ENCODE data around the gene SCAF11.

Gene SCAF11

DNA sequence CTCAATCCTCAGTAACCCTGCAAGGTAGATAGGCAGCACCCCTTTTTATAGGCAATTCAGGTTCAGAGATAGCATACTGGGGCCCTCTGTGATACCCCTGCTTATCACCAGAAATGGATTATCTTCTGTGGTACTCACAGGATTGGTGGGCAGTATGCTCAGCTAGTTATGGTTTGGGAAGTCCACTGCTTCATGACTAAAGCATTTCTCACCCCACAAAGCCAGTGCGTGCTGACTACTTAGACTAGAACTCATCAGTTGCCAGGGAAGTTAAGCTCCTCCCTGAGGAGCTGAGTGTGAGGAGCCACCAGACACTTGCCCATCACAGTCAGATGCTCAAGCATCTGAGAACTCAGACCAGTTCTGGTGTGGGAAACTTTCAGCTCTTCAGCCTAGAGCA lies 76.3 kb downstream of the SCAF11 start:
- DNase-seq, result no peak

DNA sequence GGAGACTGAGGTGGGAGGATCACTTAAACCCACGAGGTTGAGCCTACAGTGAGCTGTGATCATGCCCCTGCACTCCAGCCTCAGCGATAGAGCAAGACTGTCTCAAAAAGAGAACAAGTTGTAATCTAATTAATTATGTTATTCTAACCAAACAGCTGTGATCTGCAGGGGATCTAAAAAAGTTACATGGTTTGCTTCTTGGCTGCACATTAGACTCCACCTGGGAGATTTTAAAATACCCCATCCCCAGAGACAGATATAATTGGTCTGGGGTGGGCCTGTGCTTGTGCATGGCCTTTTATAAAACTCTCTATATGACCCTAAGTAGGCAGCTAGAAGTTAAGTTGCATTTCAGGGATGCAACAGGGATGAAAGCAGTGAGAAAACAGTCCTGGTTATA lies 76.7 kb downstream of the SCAF11 start:
- no peak for DNase-seq

DNA sequence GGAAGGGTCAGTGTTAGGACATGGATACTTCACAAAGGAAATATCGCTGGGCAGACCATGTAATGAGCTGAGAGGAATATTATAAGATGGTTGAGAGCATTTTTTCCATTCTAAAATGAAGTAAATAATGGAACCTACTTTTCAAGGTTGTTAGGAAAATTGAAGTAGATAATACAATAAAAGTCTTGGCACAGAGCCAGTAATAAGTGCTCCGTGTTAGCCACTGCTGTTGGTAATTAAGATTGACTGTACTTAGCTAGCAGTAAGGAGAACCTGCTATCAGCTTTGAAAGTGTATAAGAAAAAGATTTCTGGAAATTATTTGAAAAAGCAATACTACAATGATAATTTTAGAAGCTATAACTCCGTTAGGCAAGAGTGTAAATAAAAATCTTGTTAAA lies 77.6 kb downstream of the SCAF11 start:
- DNase-seq, result no peak

DNA sequence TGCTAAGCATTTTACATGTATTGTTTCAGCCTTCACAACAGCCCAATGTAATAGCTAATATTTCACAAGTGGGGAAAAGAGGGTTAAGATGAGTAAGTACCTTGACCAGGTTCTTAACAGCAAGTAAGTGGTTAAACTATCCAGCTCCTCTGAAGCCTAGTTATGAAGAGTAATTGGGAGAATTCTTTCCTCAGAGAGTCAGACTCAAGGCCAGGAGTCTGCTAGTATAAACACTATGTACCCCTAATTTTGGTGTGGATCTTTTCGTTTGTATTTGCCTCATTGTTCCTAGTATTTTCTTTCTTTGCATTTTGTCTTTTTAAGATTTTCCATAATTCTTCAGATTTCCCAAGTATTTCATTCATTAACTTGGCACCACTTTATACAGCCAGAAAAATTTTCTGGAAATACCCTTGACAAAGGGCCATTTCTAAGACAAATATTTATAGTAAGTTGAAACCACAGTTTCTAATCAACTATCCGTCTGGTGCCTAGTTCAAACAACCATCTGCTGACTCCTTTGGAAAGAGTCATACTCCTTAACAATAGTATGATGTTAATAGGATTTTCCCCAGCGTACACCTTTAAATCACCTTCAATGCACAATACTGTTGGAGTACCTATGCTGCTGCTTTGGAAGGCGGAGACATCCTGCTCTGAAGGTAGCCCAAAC lies 81.2 kb downstream of the SCAF11 start:
- DNase-seq, result no peak

DNA sequence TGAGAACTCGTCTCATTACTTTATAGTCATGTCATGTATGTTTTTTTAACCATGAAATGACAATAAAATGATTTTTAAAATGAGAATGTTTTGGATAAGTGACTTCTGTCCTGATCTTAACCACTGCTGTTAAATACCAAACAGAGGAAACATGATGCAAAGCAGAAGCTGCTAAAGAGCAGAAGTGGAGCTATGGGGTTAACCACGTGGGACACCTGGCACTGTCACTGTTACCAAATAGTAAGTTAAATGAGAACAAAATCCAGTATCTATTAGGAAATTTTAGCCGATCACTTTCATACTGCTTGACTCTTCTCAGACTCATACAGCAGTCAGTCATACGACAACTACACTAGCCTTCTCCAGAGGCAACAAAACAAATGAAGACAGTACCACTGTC lies 82.4 kb downstream of the SCAF11 start:
- DNase-seq, result no peak

DNA sequence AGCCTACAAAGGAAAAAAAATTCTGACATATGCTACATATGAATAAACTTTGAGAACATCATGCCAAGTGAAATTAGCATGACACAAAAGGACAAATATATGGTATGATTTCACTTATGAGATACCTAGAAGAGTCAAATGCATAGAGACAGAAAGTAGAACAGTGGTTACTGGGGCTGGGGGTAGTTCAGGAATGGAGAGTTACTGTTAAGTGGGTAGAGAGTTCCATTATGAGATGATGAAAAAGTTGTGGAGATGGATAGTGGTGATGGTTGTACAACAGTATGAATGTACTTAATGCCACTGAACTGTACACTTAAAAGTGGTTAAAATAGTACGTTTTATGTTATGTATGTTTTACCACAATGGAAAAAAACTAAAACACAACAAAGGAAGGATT lies 92.3 kb downstream of the SCAF11 start:
- DNase-seq, result no peak

DNA sequence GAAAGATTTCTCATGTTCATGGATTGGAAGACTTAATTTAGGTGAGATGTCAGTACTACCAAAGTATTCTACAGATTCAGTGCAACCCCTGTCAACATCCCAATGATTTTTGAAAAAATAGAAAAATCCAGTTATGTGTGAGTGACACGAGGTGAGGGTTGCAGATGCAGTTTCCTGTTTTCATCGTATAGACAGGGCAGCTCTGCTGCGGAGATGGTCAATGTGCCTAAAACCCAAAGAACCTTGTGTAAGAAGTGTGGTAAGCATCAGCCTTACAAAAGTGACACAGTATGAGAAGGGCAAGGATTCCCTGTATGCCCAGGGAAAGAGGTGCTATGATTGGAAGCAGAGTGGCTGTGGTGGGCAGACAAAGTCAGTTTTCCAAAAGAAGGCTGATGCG lies 94.4 kb downstream of the SCAF11 start:
- no peak for DNase-seq

DNA sequence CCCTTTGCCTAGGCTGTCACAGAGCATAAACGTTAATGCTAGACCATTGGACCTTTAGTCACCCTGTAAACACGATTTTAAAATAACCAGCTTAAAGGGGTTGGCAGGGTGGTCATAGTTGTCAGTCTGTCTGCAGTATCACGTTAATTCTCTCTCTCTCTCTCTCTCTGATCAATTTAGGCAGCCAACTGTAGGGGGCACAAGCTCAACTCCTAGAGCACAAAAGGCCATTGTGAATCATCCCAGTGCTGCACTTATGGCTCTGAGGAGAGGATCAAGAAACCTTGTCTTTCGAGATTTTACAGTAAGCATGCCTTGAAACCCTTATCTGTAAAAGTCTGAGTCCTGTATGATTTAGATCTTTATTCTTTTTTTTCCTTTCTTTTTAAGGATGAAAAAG lies 97.1 kb downstream of the SCAF11 start:
- peak in 12 of 58 donors; percentile 1 to 22 (median 5) for DNase-seq

DNA sequence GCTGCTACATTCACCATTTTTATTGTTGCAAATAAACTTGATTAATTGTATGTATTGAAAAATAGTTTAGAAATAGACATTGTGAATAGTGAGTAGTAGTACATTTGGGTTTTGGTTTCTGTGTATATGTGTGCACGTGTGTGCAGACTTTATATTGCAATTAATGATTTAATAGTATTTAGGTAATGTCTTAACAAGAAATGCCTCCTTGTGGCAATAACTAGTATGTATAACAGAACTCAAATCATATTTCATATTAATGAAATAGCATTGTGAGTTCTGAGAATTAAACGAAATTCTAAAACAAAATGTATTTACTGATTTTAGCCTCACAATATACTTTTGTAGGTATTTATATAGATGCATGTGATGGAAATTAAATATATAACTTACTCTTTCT lies 100.1 kb downstream of the SCAF11 start:
- DNase-seq, result no peak

DNA sequence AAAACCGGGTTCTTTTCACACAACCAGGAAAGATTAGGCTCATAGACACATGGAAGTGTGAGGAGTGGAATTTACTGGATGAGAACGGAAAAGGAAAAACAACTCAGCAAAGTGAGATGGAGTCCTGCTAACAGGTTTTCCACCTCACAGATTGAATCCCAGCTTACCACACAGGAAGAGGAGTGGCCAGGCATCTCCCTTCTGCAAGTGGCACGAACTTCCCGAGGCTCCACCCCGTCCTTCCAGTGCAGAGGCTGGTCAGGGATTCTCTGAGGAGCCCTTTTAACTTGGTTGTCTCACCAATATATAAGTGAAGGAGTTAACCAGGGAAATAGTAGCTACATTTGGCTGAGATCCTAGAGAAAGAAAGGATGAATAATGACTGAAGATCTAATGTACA lies 102.8 kb downstream of the SCAF11 start:
- DNase-seq, result no peak

DNA sequence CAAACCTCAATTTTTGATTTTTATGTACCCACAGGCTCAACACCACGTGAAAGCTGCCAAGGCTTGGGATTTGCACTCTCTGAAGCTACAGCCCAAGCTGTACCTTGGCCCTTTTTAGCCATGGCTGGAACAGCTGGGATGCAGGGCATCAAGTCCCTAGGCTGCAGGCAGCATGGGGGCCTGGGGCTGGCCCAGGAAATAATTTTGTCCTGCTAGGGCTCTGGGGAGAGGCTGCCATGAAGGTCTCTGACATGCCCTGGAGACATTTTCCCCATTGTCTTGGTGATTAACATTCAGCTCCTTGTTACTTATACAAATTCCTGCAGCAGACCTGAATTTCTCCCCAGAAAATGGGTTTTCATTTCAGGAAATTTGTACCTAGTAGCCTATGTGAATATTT lies 103.7 kb downstream of the SCAF11 start:
- no peak for DNase-seq

DNA sequence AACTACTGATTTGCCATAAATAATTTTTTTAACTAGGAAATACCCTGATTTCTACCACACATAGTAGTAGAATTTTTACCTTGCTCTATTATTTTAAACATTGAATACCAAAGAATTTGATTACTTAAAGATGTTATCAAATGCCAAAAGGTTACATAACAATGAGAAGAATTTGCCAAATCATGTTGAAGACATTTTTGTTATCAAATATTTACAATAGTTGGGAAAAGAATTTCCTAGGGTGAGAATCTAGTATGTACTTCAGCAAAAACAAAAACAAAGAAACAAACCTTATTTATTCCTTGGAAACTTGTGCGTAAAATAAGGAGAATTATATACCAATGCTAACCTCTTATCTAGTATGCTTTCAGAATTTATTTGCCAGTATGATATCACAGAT lies 107.2 kb downstream of the SCAF11 start:
- DNase-seq, result no peak

DNA sequence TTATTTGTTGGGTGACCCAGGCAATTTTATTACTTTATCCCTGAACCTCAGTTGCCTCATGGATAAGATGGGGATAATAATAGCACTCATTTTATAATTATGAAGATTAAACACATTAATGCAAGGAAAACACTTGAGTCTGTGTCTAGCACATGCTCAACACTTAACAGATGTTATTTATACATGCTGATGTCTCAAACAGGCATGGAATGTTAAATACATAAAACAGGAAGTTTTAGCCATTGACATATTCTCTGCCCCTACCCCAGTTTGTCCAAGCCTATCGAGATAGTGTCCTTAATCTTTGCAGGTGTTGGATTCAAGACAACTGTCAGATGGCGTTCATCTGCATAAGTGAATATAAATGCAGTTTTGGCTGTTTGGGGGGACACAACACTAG lies 109.8 kb downstream of the SCAF11 start:
- DNase-seq, result no peak

DNA sequence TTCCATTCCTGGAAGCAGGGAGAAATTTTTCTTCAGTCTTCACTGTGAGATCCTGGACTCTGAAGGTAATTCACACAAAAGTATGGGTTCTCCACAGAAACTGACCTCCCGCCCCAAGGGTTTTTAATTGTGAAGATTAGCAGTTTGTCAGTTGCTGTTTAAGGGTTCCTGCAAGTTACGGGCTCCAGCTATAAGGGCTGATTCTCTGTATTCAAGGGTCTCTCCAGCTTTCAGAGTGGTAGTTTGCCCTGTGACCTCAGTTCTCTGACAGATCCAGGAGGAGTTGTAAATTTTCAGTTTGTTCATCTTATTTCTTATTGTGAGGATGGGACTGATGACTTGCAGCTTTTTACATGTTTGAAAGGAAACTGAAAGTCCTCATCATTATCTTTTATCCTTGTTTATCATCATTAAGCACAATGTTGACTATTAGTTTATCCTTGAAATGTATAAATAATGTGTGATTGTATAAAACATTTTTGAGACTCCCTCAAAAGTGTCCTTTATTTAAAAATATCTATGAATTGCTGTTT lies 110.9 kb downstream of the SCAF11 start:
- no peak for DNase-seq

DNA sequence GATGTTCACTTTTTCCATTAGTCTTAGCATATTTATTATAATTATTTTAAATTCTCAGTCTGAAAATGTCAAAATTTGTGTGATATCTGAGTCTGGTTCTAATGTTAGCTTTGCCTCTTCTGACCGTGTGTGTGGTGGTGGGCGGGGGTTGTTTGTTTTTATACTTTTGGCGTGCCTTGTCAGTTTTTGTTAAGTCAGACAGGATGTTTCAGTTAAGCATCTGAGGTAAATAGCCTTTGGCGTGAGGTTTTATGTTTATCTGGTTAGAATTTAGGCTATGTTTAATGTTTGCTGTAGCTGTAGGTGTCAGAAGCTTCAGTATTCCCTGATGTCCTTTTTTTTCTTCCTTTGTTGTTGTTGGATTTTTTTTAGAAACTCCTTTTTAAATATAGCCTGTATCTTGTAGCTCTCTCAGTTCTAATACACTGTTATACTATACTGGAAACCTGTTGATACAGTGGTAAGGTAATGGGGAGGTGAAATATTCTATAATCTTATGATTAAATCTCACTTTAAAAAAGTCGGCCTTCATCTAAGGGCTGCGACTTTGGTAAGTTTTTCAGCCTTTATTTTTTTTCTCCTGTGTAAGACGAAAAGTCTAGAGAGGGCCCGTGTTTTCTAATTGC lies 111.6 kb downstream of the SCAF11 start:
- no peak for DNase-seq

DNA sequence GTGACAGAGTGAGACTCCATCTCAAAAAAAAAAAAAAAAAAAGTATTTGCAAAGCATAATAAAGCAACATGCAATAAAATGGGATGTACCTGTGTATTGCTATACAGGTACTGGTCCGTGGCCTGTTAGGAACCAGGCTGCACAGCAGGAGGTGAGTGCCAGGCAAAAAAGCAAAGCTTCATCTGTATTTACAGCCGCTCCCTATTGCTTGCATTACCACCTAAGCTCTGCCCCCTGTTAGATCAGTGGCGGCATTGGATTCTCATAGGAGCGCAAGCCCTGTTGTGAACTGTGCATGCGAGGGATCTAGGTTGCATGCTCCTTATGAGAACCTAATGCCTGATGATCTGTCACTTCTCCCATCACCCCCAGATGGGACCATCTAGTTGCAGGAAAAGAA lies 113.3 kb downstream of the SCAF11 start:
- no peak for DNase-seq

DNA sequence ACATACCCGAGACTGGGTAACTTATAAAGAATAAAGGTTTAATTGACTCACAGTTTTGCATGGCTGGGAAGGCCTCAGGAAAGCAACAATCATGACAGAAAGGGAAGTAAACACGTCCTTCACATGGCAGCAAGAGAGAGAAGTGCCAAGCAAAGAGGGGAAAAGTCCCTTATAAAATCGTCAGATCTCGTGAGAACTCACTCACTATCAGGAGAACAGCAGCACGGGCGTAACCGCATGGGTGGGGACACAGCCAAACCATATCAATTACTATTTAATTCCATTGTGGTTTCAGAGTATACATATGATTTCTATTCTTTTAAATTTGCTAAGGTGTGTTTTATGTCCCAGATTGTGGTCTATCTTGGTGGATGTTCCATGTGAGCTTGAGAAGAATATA lies 117.9 kb downstream of the SCAF11 start:
- no peak for DNase-seq

Measured in anterior cingulate cortex (tissue), 58 donors.